ENCODE results near the gene STPG2.

- TF ChIP-seq, protein P1, sequence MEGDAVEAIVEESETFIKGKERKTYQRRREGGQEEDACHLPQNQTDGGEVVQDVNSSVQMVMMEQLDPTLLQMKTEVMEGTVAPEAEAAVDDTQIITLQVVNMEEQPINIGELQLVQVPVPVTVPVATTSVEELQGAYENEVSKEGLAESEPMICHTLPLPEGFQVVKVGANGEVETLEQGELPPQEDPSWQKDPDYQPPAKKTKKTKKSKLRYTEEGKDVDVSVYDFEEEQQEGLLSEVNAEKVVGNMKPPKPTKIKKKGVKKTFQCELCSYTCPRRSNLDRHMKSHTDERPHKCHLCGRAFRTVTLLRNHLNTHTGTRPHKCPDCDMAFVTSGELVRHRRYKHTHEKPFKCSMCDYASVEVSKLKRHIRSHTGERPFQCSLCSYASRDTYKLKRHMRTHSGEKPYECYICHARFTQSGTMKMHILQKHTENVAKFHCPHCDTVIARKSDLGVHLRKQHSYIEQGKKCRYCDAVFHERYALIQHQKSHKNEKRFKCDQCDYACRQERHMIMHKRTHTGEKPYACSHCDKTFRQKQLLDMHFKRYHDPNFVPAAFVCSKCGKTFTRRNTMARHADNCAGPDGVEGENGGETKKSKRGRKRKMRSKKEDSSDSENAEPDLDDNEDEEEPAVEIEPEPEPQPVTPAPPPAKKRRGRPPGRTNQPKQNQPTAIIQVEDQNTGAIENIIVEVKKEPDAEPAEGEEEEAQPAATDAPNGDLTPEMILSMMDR (IDR thresholded peaks at IDR 0.05): no peak
- TF ChIP-seq EZH2 (IDR thresholded peaks at IDR 0.05) (no peak), EZH2phosphoT487 (IDR thresholded peaks at IDR 0.05) (no peak)
Observed at GRCh38 chr4:98166025-98166730, 22.9 kb upstream of the STPG2 start.
